ENCODE results near the gene NUMBL.

NUMBL gene

DNA sequence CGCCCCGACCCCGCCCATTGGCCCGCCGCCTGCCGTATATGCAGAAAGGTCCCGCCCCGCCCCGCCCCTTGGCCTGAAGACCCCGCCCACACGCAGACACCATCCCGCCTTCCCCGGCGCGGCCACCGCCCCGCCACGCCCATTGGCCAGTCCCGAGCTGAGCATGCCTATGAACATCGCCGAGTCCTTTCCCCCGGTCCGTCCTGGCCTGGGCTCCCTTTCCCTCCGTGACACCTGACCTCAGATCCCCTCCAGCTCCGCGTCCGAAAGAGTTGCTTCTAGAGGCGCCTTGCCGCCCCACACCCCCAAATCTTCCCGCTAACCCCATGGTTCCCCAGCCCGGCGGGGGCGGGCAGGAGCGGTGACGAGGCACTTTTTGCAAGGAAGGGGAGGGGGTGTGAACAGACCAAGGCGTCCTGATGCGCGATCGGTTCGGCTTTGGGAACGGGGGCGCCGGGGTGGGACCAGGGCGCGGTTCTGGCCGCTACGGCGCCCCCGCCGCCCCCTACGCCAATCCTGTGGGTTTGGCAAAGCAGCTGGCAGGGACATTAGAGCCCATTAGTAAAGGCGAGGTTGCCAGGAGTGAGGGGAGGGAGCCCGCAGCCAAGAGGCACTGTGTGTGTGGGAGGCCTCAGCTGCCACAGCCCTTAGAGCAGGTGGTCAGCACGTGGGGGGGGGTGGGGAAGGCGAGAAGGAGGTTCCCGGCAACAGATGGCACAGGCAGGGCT, 406 bp upstream of the NUMBL start:
- peak; percentile 80 for DNase-seq (ENCODE audit: low read depth)

DNA sequence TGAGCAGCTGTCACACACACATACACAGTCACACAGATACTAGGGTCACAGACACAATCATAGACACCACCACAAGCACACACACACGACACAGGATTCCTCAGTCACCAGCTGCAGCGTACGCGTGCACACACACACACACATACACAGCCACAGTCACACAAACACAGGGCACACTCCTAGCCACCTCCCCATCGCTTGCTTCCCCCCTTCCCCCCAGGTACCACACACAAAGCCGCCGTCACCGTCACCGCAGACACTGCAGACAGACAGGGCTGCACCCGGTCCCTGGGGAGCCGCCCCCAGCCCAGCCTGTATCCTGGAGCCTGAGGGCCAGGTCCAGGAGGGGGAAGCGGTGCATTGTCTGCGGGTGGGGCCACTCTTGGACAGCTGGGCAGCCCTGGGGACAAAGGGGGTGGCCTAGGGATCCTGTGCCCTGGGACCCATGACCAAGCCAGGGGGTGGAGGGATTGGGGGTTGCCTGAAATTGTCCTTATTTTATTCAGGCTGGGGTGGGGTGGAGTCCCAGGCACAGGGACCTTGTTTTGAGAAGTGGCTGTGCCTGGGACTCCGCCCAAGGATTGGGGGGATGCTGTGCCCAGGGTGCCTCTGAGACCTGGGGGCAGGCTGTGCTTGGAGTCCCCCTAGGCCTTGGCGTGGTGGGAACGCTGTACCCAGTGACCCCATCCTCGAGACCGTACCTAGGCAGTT, 957 bp downstream of the NUMBL start:
- DNase-seq (ENCODE audit: low read depth), result no peak

DNA sequence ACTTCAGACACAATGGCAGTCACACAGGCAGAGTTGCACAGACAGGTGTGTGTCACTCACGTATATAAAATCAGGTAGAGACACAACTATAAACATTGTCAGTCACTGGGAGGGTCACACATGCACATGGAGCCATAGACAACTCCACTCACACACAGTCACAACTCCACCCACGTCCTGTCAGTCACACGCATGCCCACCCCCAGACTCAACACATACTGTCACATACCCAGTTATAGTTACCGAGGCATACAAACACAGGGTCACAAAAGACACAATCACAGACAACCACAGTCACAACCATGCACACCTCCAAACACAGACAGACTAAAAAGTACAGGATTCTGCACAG, 1.5 kb downstream of the NUMBL start:
- DNase-seq (ENCODE audit: low read depth), result no peak

DNA sequence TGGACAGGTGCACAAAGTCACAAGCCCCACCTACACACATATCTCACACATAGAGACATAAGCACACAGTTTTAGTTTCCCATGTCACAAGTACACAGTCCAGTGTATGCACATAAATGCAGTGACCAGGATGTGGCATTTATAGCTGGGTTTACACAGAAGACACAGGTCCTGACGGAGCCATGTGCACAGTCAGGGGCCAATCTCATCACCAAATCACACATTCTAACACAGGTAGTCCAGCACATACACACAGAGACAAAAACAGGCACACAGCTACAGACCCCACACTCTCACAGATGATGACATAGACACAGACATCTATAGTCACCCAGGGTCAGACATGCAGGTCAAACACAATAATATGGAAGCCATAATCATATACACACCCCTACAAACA, 2.1 kb downstream of the NUMBL start:
- DNase-seq (ENCODE audit: low read depth), result no peak

DNA sequence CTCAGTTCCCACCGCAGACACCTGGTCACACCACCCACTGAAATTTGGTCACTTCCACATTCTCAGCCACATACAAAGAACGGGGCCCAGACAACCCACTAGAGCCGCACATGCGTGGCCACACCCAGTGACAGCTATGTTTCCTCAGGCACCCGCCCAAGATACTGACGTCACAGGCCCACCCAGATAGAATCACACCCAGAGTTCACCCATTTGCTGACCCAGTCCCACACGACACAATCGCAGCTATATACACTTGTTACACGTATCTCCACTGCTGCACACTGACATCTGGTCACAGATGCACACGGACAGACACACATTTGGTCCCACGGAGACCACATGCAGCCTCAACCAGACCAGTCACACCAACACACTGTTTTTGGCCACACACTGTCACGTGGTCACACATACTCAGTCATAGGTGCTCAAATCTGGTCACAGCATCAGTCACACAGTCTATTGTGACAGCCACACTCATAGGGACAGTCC, 2.9 kb downstream of the NUMBL start:
- peak; percentile 36 for DNase-seq (ENCODE audit: low read depth)

DNA sequence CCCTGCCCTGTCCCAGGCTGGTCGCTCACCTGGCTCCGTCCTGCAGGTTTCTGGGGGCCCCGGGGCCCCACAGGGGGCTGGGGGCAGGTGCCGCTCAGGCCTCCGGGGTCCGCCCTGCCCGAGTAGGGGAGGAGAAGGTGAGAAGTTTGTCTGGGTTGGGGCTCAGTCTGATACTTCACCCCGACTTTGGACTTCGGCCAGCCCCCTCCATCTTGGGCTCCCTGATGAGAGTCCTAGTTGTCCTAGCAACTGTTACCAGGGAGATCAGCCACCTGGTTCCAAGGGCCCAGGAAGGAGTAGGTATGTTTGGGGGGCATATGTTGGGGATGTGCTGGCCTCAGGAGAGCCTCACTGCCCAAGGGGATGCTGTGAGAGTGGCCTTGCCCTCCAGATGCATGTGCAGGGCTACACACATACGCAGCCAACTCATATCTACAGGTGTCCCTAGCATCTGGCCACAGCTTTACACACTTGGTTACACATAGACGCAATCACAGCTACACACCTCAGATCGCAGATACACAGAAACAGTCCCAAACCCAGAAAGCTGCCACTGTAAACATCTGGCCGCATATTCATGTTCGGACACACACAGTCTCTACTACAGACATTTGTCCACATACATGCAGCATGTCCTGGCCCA, 3.4 kb downstream of the NUMBL start:
- DNase-seq (ENCODE audit: low read depth), result no peak

DNA sequence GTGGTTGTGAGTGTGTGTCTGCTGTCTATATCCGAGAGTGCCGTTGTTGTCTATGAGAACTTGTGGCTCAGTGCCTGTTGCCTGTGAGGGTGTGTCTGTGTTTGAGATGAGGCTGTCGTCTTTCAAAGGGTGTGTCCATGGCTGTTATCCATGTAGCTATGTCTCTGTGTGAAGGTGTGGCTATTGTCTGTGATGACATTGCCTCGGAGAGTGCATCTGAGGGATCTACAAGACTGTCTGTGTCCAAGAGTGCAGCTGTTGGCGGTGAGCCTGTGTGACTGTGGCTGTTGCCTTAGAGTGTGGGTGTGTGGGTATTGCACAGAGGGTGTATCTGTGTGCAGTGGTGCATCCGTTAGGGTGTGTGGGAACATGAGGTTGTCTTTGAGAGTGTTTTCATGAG, 4.9 kb downstream of the NUMBL start:
- DNase-seq (ENCODE audit: low read depth), result no peak

DNA sequence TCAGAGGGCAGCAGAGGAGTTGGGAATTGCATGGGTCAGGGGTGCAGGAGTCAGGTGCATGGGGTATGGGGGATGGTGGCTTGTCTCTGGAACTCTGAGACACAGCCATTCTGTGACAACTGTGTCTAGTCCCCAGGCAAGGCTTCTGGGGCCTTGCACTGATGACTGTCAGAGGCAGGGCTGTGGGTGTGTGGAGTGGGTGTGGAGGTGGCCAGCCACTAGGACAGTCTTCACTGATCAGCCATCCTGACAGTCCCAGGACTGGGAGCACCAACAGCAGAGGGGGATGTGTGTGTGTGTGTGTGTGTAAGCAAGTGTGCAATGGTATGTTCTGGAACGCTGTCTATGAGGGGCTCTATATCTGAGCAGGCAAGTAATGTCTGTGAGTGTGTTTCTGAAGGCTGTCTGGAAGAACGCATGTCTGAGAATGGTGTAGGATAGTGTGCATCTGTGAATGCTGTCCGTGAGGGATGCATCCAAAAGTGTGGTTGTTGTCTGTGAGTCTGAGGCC, 5.4 kb downstream of the NUMBL start:
- no peak for DNase-seq (ENCODE audit: low read depth)

DNA sequence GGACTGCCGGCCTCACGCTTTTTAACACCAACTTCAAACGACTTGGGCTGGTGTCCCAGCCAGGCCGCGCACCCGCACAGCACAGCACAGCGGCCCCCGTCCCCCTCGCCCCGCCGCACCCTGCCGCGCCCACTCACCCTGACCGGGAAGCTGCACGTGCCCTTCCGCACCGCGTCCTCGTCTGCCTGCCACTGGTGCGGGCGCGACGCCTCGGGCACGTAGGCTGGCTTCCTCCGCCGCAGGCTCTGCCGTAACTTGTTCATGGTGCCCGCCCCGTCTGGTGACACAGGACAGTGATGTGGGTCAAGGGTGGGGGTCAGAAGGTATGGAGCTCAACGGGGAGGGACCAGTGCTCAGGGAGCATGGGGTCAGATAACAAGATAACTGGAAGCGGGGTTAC, 6.2 kb downstream of the NUMBL start:
- DNase-seq (ENCODE audit: low read depth), result no peak

DNA sequence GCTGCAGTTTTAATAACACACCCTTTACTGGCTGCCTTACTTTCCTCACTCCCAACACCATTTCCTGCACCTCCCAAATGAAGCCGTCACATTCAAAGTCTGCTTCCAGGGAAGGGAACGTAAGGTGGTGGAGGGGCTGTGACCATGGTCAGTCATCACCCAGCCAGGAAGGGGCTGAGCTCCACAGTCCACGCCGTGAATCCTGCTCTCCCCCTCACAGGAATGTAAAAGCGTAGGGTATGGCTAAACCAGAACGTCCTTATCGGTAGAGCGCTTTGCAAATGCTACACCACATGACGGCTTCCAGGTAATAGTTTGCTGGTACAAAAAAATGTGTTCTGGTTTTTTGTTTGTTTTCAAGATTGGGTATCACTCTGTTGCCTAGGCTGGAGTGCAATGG, 7.0 kb downstream of the NUMBL start:
- no peak for DNase-seq (ENCODE audit: low read depth)

DNA sequence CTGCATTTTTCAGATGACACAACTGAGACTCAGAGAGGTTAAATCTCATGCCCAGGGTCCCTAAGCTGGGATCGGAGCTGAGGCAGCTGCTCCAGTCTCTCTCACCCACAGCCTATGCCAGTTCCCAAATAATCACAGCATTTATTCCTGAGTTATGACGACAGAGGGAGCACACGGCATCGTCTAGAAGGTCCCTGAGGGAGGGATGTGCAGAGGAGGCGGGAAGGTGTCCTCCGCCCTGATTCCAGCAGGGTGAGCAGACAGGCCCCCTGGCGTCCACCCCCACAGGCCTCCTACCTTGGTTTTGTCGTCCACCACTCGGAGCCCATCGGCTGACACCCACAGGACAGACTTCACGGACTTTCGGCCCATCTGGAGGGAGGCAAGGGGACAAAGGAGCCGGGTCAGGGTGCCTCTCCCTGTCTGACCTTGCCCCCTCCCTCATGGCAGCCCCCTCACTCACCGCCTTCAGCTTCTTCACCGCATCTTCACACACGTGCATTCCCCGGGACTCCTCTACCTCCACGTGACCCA, 8.0 kb downstream of the NUMBL start:
- no peak for DNase-seq (ENCODE audit: low read depth)

DNA sequence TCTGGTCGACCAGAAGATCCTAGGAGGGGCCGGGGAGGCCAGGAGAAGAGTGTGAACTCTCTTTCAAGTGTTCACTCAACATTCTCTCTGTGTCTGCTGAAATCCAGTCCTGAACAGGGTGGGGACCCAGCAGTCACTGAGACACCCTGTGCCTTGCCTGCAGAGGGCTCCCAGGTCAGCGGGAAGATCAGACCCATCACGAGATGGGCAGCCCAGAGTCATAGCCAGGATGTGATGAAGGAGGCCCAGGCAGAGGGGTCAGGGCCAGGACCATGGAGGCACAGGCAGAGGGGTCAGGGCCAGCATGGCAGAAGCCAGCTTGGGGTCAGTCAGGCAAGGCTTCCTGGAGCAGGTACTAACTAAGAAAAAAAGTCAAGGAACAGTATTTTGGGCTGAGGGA, 9.4 kb downstream of the NUMBL start:
- no peak for DNase-seq (ENCODE audit: low read depth)

DNA sequence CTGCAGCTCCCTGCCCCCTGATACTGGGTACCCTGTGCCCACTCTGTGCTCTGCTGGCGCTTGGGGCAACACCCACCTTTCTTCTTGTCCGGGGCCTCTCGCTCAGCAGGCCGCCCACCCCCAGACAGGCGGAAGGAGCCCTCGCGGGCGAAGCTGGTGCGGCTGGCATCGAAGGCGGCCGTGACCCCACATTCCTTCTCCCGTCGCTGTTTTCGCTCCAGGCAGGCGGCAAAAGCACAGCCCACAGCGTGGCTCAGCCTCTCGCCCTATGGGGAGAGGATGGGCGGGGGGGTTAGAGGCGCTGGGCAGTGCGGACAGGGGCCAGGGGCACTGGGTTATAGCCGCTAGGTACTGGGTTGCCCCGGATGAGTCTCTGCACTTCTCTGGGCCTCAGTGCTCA, 13.3 kb downstream of the NUMBL start:
- no peak for DNase-seq (ENCODE audit: low read depth)

DNA sequence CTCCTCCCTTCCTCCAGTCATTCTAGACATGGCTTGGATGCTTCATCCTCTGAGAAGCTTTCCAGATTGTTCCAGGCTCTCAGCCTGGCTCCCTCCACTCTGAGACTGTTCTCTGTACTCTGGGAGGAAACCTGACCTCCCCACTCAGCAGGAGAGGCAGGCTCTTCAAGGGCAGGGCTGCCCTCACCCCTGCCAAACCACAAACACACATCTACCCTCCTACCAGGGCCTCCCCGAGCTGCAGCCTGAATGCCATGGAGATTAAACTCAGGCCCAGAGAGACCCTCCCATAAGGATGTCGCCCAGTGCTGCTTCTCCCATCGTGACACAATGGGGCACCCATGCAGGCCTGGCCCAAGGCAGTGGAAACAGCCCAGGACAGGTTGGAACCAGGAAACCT, 16.2 kb downstream of the NUMBL start:
- DNase-seq (ENCODE audit: low read depth), result peak; percentile 57

DNA sequence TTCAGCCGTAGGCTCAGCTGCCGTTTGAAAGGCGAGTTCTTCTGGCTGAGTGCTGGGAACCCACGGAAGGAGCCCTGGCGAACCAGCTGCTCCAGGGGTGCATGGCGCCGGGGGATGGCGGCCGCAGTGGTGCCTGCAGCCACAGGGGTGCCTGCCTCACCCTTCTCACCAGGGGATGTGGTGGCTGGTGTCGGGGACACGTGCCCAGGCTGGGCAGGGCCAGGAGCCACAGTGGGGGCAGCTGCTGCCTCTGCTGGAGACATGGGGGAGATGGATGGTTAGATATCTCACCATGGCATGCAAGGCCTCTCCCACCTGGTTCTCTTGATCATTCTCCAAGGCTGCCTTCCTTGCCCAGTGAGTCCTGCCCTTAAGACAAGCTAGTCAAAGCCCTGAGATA, 17.1 kb downstream of the NUMBL start:
- no peak for DNase-seq (ENCODE audit: low read depth)

DNA sequence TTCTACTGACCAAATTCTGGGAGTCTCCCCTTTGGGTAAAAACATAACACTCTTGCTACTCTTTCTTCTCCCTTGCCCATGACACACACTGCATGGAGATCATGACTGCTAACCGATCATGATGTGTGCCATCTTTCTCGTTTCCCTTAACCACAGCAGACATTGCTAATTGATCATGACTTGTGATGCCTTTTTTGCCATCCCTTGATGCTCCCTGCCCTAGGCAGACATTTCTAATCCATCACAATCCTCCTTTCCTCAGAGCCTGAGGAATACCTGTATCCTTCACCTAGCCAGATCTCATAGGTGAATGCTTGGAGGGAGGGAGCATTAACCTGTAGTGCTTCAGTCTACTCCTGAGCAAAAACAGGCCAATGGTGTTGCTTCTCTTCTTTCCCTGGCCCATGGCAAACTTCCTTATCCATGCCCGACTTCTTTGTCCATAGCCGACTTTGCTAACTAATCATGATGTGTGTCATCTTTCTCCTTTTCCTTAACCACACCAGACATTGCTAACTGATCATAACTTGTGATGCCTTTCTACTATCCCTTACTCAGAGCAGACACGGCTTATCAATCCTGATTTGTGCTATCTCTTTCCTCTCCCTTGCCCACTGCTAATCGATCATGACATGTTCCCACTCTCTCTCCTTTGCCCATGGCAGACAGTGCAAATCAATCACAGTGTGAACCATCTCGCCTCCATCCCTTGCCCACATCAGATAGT, 17.7 kb downstream of the NUMBL start:
- no peak for DNase-seq (ENCODE audit: low read depth)

DNA sequence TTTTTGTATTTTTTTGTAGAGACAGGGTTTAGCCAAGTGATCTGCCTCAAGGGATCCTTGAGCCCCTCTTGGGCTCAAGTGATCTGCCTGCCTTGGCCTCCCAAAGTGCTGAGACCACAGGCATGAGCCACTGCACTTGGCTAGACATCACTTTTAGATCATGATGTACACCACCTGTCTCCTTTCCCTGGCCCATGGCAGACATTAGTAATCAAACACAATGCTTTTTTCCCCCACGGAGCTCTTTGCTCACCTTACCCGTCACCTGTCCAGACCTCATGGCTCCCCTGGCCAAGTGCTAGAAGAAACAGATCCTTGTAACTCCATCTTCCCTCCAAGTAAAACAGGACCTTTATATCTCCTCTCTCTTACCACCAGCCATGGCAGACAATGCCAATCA, 18.4 kb downstream of the NUMBL start:
- no peak for DNase-seq (ENCODE audit: low read depth)

DNA sequence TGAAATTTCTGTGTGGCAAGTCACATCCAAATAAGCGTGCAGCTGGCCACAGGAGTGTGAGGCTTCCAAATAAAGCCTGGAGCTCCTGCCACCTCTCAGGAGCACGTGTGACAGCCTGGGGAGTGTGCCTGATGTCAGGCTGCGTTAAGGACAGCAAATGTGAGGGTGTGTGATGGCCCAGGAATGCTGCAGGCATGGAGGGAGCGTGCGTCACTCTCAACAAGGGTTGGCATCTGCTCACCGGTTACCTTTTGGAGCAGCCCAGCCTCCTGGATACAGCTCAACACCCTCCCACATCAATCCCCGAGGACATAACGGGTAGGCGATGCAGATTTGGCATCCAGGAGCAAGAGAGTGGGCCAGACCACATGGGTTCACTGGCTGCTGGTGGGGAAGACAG, 19.0 kb downstream of the NUMBL start:
- no peak for DNase-seq (ENCODE audit: low read depth)

DNA sequence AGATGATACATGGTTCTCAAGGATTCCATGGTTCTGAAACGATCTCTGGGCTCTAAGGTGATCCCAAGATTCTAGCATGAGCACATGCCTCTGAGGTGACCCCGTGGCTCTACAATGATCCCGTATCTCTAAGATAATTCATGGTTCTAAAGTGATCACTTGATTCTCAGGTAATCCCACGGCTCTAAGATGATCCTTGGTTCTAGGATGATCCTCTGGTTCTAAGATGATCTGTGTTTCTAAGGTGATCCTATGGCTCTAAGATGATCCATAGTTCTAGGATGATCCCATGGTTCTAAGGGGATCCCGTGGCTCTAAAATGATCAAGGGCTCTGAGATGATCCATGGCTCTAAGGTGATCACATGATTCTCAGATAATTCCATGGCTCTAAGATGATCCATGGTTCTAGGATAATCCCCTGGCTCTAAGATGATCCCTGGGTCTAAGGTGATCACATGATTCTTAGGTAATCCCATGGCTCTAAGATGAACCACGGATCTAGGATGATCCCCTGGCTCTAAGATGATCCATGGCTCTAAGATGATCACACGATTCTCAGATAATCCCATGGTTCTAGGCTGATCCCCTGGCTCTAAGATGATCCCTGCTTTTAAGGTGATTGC, 21.3 kb downstream of the NUMBL start:
- no peak for DNase-seq (ENCODE audit: low read depth)

DNA sequence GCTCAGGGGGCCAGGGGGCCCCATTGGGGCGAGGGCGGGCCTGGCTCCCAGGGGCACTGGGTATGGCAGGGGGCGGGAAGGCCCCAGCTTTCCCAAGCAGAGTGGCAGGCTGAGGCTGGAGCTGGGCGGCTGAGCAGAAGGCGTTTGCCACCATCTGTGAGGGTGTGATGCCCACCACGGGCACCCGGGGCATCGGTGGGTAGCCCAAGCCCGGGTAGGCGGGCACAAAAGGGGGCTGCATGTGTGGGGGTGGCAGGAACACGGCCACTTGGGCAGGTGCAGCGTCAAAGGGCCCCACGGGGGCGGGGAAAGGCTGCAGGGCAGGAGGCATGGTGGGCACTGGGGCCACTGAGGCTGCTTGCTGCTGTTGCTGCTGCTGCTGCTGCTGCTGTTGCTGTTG, 22.8 kb downstream of the NUMBL start:
- no peak for DNase-seq (ENCODE audit: low read depth)

DNA sequence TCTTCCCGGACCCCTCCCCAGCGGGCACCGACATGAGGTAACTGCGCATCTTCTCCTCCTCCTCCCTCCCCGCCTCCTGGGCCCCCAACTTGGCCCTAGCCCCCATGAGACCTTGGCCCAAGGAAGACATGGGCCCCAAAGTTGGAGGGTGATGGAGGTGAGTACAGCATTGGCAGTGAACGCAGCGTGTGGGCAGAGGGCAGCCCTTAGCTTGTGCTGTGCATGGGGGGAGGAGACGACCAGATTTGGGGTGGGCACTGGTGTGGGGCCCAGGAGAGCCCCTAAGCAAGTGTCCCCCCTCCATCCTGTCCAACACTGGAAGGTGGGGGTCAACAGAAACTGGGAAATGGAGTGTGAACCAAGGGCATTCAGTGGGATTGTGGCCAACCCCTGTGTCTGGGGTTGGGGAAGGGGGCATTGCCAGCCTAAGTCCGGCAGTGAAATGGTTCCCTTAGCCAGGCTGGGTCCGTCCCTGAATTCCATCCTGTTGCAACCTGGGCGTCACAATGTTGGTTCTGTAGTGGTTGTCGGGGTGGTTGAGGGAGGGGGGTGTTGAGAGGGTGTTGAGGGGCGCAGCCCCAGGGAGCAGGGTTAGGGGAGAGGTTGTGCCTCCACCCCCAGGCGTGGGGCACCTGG, 23.5 kb downstream of the NUMBL start:
- no peak for DNase-seq (ENCODE audit: low read depth)

Data from amniotic epithelial cell (primary cell).